ENCODE measurements around the gene AP4S1. TPM values are rescaled to one million over a fixed set of nuclear protein-coding genes. Genes with fewer than 3 reads are reported as not detected.

Gene AP4S1
- total and polyA plus RNA-seq, 2 of the 8 experiments (the other 6 are each of a cell fraction or from before 2014, with no cell fraction given): 2.8 to 9.9 TPM

DNA sequence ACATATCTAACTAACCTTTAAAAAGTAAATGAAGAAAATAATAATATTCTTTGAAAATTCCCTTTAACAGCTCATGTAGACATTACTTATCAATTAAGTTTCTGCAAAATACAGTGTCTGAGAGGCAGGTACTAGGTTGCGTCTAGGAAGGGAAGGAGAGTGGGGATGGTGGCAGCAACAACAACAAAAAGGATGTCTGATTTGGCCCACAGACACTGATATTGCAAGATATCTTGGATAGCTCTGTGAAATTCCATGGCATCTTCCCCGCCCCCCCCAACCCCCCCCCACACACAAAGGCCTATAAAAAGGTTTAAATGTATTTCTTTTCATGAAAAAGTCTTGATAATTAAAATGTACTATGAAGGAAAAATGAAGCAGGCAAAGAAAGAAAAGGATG is 41.6 kb upstream of the AP4S1 start:
- CTCF ChIA-PET (ENCODE audit: partially characterized antibody): interaction anchor here (1.0 to 1.6 kb wide), 3 partner anchors 9 to 87 kb away, joined by 3 to 6 read pairs (median 3); no protein-coding TSS in a partner anchor
- POLR2A ChIA-PET (ENCODE audit: partially characterized antibody): interaction anchor here (1.1 to 1.3 kb wide), 2 partner anchors 21 to 61 kb away, joined by 3 to 4 read pairs; no protein-coding TSS in a partner anchor
- TF ChIP-seq HDAC2 (IDR thresholded peaks at IDR 0.05; ENCODE audit: borderline replicate concordance in 1 of 2, low read depth in 2 of 2, low read length in 2 of 2) (no peak), NANOG (IDR thresholded peaks at IDR 0.05; ENCODE audit: insufficient read depth, low read depth, low read length, poor library complexity, severe bottlenecking) (no peak), KDM5A (IDR thresholded peaks at IDR 0.05; ENCODE audit: low read length) (no peak), KDM1A (IDR thresholded peaks at IDR 0.05; ENCODE audit: borderline replicate concordance, low read length) (no peak)

More for the DNA sequence above, 41.6 kb upstream of the AP4S1 start:
- Histone ChIP-seq H3K18ac (ENCODE audit: extremely low read depth, low read length) (no peak overlapping the region), H3K27ac (ENCODE audit: low read depth, low read length) (no peak overlapping the region), H2BK120ac (replicated peaks; ENCODE audit: low read depth, low read length) (no peak overlapping the region), H3K56ac (replicated peaks; ENCODE audit: insufficient read length, low read depth, low read length) (no peak overlapping the region), H4K20me1 (replicated peaks in 1 of 2; ENCODE audit: control insufficient read depth in 1 of 2, insufficient read depth in 2 of 2, low read length in 2 of 2) (peaks cover 2 to 11% of the 10 kb centered on the region in 2 experiments), H4K91ac (replicated peaks; ENCODE audit: insufficient read length, low read length) (no peak overlapping the region), H3K79me1 (ENCODE audit: low read depth, low read length) (no peaks in the 10 kb centered on the region; the same call in 1 of the 2 replicates), H3K4me2 (ENCODE audit: insufficient read depth in 1 of 2, low read depth in 2 of 2, low read length in 2 of 2) (no peak overlapping the region), H3K4me3 (ENCODE audit: extremely low read depth in 1 of 4, insufficient read depth in 2 of 4, low read depth in 3 of 4, low read length in 4 of 4) (no peak overlapping the region), H3K27me3 (replicated peaks in 1 of 4; ENCODE audit: control insufficient read depth in 3 of 4, extremely low read depth in 1 of 4, insufficient read depth in 3 of 4, low read length in 3 of 4) (no peaks in the 10 kb centered on the region), H3K9ac (replicated peaks in 1 of 4; ENCODE audit: extremely low read depth in 1 of 4, low read depth in 3 of 4, low read length in 3 of 4) (no peak overlapping the region), H2AFZ (ENCODE audit: low read length) (no peak overlapping the region), H3K36me3 (ENCODE audit: control insufficient read depth in 2 of 4, insufficient read depth in 4 of 4, low read length in 3 of 4) (no peaks in the 10 kb centered on the region), H2AK5ac (ENCODE audit: low read depth, low read length) (no peak overlapping the region), H2BK5ac (ENCODE audit: low read depth, low read length) (no peak overlapping the region), H4K8ac (ENCODE audit: extremely low read depth, insufficient read depth, low read length) (no peak overlapping the region), H3K4me1 (replicated peaks in 1 of 4; ENCODE audit: control insufficient read depth in 3 of 4, insufficient read depth in 4 of 4, low read length in 3 of 4) (no peaks in the 10 kb centered on the region; a peak in 1 of 7 replicates), H3K23ac (ENCODE audit: insufficient read length) (no peak overlapping the region), H3K23me2 (ENCODE audit: low read depth, low read length) (no peaks in the 10 kb centered on the region), H4K5ac (ENCODE audit: insufficient read length, low read depth, low read length) (no peak overlapping the region), H2BK15ac (ENCODE audit: low read length) (no peak overlapping the region), H3K79me2 (ENCODE audit: control insufficient read depth in 1 of 2, insufficient read depth in 2 of 2, low read length in 2 of 2) (peaks cover 0 to 89% of the 10 kb centered on the region in 2 experiments; a peak in 3 of 4 replicates), H2BK12ac (ENCODE audit: low read depth, low read length) (no peak overlapping the region), H3K4ac (replicated peaks; ENCODE audit: insufficient read length, low read depth, low read length) (no peak overlapping the region), H3K9me3 (ENCODE audit: insufficient read depth in 2 of 2, low read depth in 1 of 2, low read length in 1 of 2) (no peaks in the 10 kb centered on the region), H3K14ac (ENCODE audit: insufficient read length) (no peak overlapping the region), H2BK20ac (ENCODE audit: low read length) (no peak overlapping the region)
- WGBS, 2 experiments (ENCODE audit: extremely low coverage in 1 of 2, insufficient coverage in 1 of 2, insufficient read length in 1 of 2, insufficient replicate concordance in 2 of 2, low coverage in 1 of 2, low lambda C conversion rate in 2 of 2, missing lambda C conversion rate in 1 of 2): 83% methylated on average over 2 of the region's 2 CpGs; no CpG with 5 or more reads in 1 of the 2 experiments
- FAIRE-seq: no peak
- DNase-seq (ENCODE audit: low read depth in 1 of 2, low spot score in 2 of 2): no peak
